ENCODE data around the gene AGBL5.

Gene AGBL5

DNA sequence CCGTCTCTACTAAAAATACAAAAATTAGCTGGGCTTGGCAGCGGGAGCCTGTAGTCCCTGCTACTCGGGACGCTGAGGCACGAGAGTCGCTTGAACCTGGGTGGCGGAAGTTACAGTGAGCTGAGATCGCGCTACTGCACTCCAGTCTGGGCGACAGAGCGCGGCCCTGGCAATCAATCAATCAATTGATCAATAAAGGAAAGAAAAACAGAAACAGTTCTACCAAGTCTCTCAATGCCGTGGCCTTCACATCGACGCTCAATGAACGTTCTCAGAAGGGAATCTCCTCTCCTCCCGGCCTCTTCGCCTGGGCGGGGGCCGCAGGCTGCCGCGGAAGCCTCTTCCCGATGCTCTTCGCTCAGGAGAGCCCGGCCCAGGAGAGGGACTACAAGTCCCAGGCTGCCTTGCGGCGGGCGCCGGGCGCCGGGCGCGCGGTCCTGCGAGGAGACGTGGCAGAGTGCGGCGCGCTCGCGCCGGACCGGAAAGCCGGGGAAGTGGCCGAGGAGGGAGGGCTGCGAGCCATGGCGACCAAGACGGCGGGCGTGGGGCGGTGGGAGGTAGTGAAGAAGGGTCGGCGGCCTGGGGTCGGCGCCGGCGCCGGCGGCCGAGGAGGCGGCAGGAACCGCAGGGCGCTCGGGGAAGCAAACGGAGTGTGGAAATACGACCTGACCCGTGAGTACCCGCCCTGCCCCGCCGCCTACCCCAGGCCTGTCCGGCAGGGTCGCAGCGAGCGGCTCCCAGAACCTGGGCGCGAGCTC, 18.8 kb upstream of the AGBL5 start, which contains the start of gene TMEM214:
Gene TMEM214 (plus strand): TSS at position 471 of the 758 bp plus-strand sequence. CDS start 51 bp downstream, at position 522.
- no peaks in the 10 kb centered on the region for H3K27me3 ChIP-seq (replicated peaks; ENCODE audit: insufficient read depth, low read length)
- peaks cover 45% of the 10 kb centered on the region for H3K79me2 ChIP-seq (ENCODE audit: low read length)
- TF ChIP-seq CTCF (IDR thresholded peaks at IDR 0.05; ENCODE audit: low read length) (no peak), EZH2 (optimal IDR thresholded peaks at IDR 0.05; ENCODE audit: low read depth, low read length) (no peak), EZH2phosphoT487 (IDR thresholded peaks at IDR 0.05; ENCODE audit: low read length) (no peak)
- H3K4me3 ChIP-seq (ENCODE audit: low read length) = peak within 1 kb of the TSS; percentile 94
- no peaks in the 10 kb centered on the region for H4K20me1 ChIP-seq (ENCODE audit: insufficient read depth, low read length)
- peaks cover 5% of the 10 kb centered on the region for H3K4me1 ChIP-seq (ENCODE audit: low read length)
- H3F3A ChIP-seq (ENCODE audit: insufficient read depth, low read length) = no peaks in the 10 kb centered on the region
- peak within 1 kb of the TSS; percentile 86 for H3K9ac ChIP-seq (ENCODE audit: low read length)
- no peaks in the 10 kb centered on the region for H3K9me2 ChIP-seq (replicated peaks; ENCODE audit: insufficient read depth, low read length)
- H3K36me3 ChIP-seq (replicated peaks; ENCODE audit: insufficient read depth, low read length) = peaks cover 6% of the 10 kb centered on the region
- H2AFZ ChIP-seq (ENCODE audit: low read length) = peak within 1 kb of the TSS; percentile 99
- peak; percentile 81 for DNase-seq
- H3K4me2 ChIP-seq (ENCODE audit: low read depth, low read length) = peak within 1 kb of the TSS; percentile 92
- no peaks in the 10 kb centered on the region for H3K9me3 ChIP-seq (replicated peaks; ENCODE audit: insufficient read depth, low read length)
- H3K27ac ChIP-seq (ENCODE audit: low read length) = peak within 1 kb of the TSS; percentile 25; the same call in 1 of the 2 replicates

DNA sequence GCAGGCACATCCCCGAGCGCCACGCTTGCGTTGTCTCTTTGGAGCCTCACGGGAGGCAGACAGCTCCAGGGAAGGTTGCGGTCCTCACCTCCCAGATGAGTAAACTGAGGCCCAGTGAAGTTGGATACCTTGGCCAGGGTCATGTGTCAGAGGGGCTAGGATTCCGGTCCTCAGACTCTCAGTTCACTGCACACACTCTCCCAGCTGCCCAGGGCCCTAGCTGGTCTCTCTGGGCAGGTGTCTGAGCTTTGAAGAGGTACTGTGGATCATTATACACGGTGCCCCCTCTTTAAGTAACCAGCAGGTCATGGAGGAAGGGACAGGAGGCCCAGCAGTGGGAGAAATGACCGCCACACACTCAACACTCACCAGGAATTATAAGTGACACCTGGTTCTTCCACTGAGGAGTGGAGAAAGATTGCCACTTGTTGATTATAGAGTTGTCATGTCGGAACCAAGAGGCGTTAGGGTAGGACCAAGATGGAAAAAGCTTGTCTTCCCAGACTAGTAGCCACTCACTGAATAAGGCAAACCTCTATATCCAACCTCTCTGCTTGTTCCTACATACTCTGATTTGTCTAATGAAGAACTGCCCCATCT, 18.1 kb upstream of the AGBL5 start:
- H3K9me2 ChIP-seq (replicated peaks; ENCODE audit: insufficient read depth, low read length) = no peaks in the 10 kb centered on the region
- peaks cover 45% of the 10 kb centered on the region for H3K79me2 ChIP-seq (ENCODE audit: low read length)
- peak overlapping the region; percentile 49 for H2AFZ ChIP-seq (ENCODE audit: low read length)
- H3K9ac ChIP-seq (ENCODE audit: low read length) = peak overlapping the region; percentile 86
- no peaks in the 10 kb centered on the region for H3K9me3 ChIP-seq (replicated peaks; ENCODE audit: insufficient read depth, low read length)
- H3K27ac ChIP-seq (ENCODE audit: low read length) = peak overlapping the region; percentile 25; the same call in 1 of the 2 replicates
- H3K4me2 ChIP-seq (ENCODE audit: low read depth, low read length) = peak overlapping the region; percentile 92
- DNase-seq = no peak
- H3F3A ChIP-seq (ENCODE audit: insufficient read depth, low read length) = no peaks in the 10 kb centered on the region
- H3K4me1 ChIP-seq (ENCODE audit: low read length) = peaks cover 5% of the 10 kb centered on the region
- peaks cover 7% of the 10 kb centered on the region for H3K36me3 ChIP-seq (replicated peaks; ENCODE audit: insufficient read depth, low read length)
- TF ChIP-seq EZH2 (optimal IDR thresholded peaks at IDR 0.05; ENCODE audit: low read depth, low read length) (no peak), EZH2phosphoT487 (IDR thresholded peaks at IDR 0.05; ENCODE audit: low read length) (no peak), CTCF (IDR thresholded peaks at IDR 0.05; ENCODE audit: low read length) (no peak)
- H3K4me3 ChIP-seq (ENCODE audit: low read length) = peak overlapping the region; percentile 94
- no peaks in the 10 kb centered on the region for H3K27me3 ChIP-seq (replicated peaks; ENCODE audit: insufficient read depth, low read length)
- H4K20me1 ChIP-seq (ENCODE audit: insufficient read depth, low read length) = no peaks in the 10 kb centered on the region

DNA sequence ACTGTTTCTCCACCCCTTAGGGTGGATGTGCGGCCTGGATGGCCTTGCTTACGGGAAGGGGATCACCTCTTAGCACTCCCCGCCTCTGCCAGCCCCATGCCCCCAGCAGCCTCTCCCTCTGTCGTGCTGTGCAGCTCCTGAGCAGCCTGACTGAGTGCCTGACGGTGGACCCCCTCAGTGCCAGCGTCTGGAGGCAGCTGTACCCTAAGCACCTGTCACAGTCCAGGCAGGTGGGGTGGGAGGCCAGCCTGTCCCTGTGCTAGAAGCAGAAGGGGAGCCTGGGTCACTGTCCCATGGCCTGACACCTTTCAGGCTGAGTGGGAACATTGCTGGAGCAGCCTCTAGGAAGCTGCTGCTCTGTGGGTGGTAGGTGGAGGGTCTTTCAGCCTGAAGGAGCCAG, 13.5 kb upstream of the AGBL5 start:
- H3K9me2 ChIP-seq (replicated peaks; ENCODE audit: insufficient read depth, low read length) = no peaks in the 10 kb centered on the region
- TF ChIP-seq EZH2 (optimal IDR thresholded peaks at IDR 0.05; ENCODE audit: low read depth, low read length) (no peak), CTCF (IDR thresholded peaks at IDR 0.05; ENCODE audit: low read length) (no peak)
- no peak overlapping the region for H2AFZ ChIP-seq (ENCODE audit: low read length)
- no peak for DNase-seq
- H3K36me3 ChIP-seq (replicated peaks; ENCODE audit: insufficient read depth, low read length) = peaks cover 11% of the 10 kb centered on the region
- no peak overlapping the region for H3K4me2 ChIP-seq (ENCODE audit: low read depth, low read length)
- no peak overlapping the region for H3K4me3 ChIP-seq (ENCODE audit: low read length)
- H3F3A ChIP-seq (ENCODE audit: insufficient read depth, low read length) = no peaks in the 10 kb centered on the region
- peaks cover 40% of the 10 kb centered on the region for H3K79me2 ChIP-seq (ENCODE audit: low read length)
- peaks cover 5% of the 10 kb centered on the region for H3K4me1 ChIP-seq (ENCODE audit: low read length)
- no peak overlapping the region for H3K9ac ChIP-seq (ENCODE audit: low read length)
- H3K27me3 ChIP-seq (replicated peaks; ENCODE audit: insufficient read depth, low read length) = no peaks in the 10 kb centered on the region
- no peaks in the 10 kb centered on the region for H4K20me1 ChIP-seq (ENCODE audit: insufficient read depth, low read length)
- H3K27ac ChIP-seq (ENCODE audit: low read length) = no peak overlapping the region
- no peaks in the 10 kb centered on the region for H3K9me3 ChIP-seq (replicated peaks; ENCODE audit: insufficient read depth, low read length)

Data from MM.1S (cell line).